Astrocyte (in vitro differentiated cells and primary cell): ENCODE measurements around the gene CCDC66.

Experiments used
- EZH2 ChIP-seq: IDR thresholded peaks from 2 replicates; pipeline ENCODE4 v1.6.1; 2012; ENCODE audit warnings: mild to moderate bottlenecking, low read length, inconsistent platforms; ENCODE audit not compliant: insufficient read depth
- TF ChIP-seq, protein P1 (sequence below): IDR thresholded peaks from 2 replicates; pipeline ENCODE4 v1.5.1; 2011; ENCODE audit warnings: low read depth, mild to moderate bottlenecking, inconsistent platforms, low read length, moderate library complexity; ENCODE audit not compliant: insufficient read depth

DNA sequence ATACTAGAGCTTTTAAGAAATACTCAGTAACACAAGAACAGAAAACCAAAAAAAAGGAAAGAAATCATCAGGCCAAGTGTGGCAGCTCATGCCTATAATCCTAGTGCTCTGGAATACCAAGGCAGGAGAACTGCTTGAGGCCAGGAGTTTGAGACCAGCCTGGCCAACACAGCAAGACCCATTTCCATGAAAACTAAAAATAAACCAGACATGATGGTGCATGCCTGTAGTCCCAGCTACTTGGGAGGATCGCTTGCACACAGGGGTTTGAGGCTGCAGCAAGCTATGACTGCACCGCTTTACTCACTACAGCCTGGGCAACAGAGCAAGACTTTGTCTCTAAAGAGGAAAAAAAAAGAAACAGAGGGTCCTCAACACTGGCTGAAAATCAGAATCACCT, 107.8 kb downstream of the CCDC66 start:
- TF ChIP-seq, protein P1, sequence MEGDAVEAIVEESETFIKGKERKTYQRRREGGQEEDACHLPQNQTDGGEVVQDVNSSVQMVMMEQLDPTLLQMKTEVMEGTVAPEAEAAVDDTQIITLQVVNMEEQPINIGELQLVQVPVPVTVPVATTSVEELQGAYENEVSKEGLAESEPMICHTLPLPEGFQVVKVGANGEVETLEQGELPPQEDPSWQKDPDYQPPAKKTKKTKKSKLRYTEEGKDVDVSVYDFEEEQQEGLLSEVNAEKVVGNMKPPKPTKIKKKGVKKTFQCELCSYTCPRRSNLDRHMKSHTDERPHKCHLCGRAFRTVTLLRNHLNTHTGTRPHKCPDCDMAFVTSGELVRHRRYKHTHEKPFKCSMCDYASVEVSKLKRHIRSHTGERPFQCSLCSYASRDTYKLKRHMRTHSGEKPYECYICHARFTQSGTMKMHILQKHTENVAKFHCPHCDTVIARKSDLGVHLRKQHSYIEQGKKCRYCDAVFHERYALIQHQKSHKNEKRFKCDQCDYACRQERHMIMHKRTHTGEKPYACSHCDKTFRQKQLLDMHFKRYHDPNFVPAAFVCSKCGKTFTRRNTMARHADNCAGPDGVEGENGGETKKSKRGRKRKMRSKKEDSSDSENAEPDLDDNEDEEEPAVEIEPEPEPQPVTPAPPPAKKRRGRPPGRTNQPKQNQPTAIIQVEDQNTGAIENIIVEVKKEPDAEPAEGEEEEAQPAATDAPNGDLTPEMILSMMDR = no peak
- no peak for TF ChIP-seq EZH2
